WTC11 (cell line): ENCODE results near the gene KCNC3. TPM values are rescaled to one million over a fixed set of nuclear protein-coding genes. Genes with fewer than 3 reads are reported as not detected.

ENCODE experiments used
- ATAC-seq: fragments of 200-7000 bp; cut with Tn5 transposase; 2 replicates; pipeline ENCODE4 v1.10.0; 2021; ENCODE audit warnings: mild to moderate bottlenecking, moderate library complexity
- CTCF ChIA-PET: fragments of 300-600 bp; sonication (Branson Sonifier 250); formaldehyde crosslinking; loops from one replicate; lab custom pipeline; 2021; ENCODE audit warnings: antibody characterized with exemption; lab: Charles Lee
- POLR2A ChIA-PET: fragments of 350-600 bp; sonication (Branson Sonifier 250); formaldehyde crosslinking; loops from one replicate; lab custom pipeline; 2021; ENCODE audit warnings: antibody characterized with exemption; lab: Charles Lee
- DNase-seq: peaks from one replicate; pipeline ENCODE4 v3.0.0; 2021; ENCODE audit warnings: low spot score
- H3K27ac Mint-ChIP-seq: 2 replicates; pipeline ENCODE4 v1.8.0; 2021; ENCODE audit warnings: mixed read lengths
- H3K27me3 Mint-ChIP-seq: 2 replicates; pipeline ENCODE4 v1.8.0; 2021; ENCODE audit warnings: low read depth, mild to moderate bottlenecking, moderate library complexity, mixed read lengths
- H3K36me3 Mint-ChIP-seq: 2 replicates; pipeline ENCODE4 v1.8.0; 2021; ENCODE audit warnings: mixed read lengths
- H3K4me1 Mint-ChIP-seq: 2 replicates; pipeline ENCODE4 v1.8.0; 2022; ENCODE audit warnings: mixed read lengths
- H3K4me3 Mint-ChIP-seq: 2 replicates; pipeline ENCODE4 v1.8.0; 2021; ENCODE audit warnings: mild to moderate bottlenecking, moderate library complexity, mixed read lengths
- H3K9me3 Mint-ChIP-seq: 2 replicates; pipeline ENCODE4 v1.8.0; 2021; ENCODE audit warnings: mixed read lengths
- ATF1 ChIP-seq: sonication (generic); formaldehyde crosslinking; IDR thresholded peaks from 2 replicates; pipeline ENCODE4 v1.8.1; 2023; ENCODE audit warnings: mild to moderate bottlenecking, moderate library complexity, missing genetic modification reagents
- CTCF ChIP-seq: fragments of 200-600 bp; IDR thresholded peaks from 2 replicates; pipeline ENCODE4 v1.8.0; 2022; ENCODE audit warnings: antibody characterized with exemption
- E2F5 ChIP-seq: sonication (generic); formaldehyde crosslinking; IDR thresholded peaks from 2 replicates; pipeline ENCODE4 v1.8.1; 2022; ENCODE audit warnings: mild to moderate bottlenecking, moderate library complexity, missing genetic modification reagents
- ETV6 ChIP-seq: sonication (generic); formaldehyde crosslinking; IDR thresholded peaks from 2 replicates; pipeline ENCODE4 v1.8.1; 2022; ENCODE audit warnings: mild to moderate bottlenecking, missing genetic modification reagents
- HMGXB4 ChIP-seq: sonication (generic); formaldehyde crosslinking; IDR thresholded peaks from 2 replicates; pipeline ENCODE4 v1.8.1; 2023; ENCODE audit warnings: mild to moderate bottlenecking, moderate library complexity, missing genetic modification reagents
- MAX ChIP-seq: sonication (generic); formaldehyde crosslinking; IDR thresholded peaks from 2 replicates; pipeline ENCODE4 v1.8.0; 2022; ENCODE audit warnings: mild to moderate bottlenecking, missing genetic modification reagents
- MXD4 ChIP-seq: fragments of 250-450 bp; sonication (Bioruptor Pico); IDR thresholded peaks from 2 replicates; pipeline ENCODE4 v1.8.0; 2021; ENCODE audit warnings: mild to moderate bottlenecking, moderate library complexity, borderline replicate concordance
- NFE2L1 ChIP-seq: sonication (generic); formaldehyde crosslinking; IDR thresholded peaks from 2 replicates; pipeline ENCODE4 v1.8.1; 2023; ENCODE audit warnings: missing genetic modification reagents
- NR2C2 ChIP-seq: sonication (generic); formaldehyde crosslinking; IDR thresholded peaks from 2 replicates; pipeline ENCODE4 v1.8.0; 2022; ENCODE audit warnings: mild to moderate bottlenecking, missing genetic modification reagents
- TEAD1 ChIP-seq: sonication (generic); formaldehyde crosslinking; IDR thresholded peaks from 2 replicates; pipeline ENCODE4 v1.8.0; 2022; ENCODE audit warnings: mild to moderate bottlenecking, missing genetic modification reagents
- TEAD4 ChIP-seq: sonication (generic); formaldehyde crosslinking; IDR thresholded peaks from 2 replicates; pipeline ENCODE4 v1.8.0; 2022; ENCODE audit warnings: mild to moderate bottlenecking, missing genetic modification reagents
- ZBTB21 ChIP-seq: sonication (generic); formaldehyde crosslinking; IDR thresholded peaks from 2 replicates; pipeline ENCODE4 v1.8.1; 2023; ENCODE audit warnings: mild to moderate bottlenecking, missing genetic modification reagents, borderline replicate concordance
- ZBTB43 ChIP-seq: sonication (generic); formaldehyde crosslinking; IDR thresholded peaks from 2 replicates; pipeline ENCODE4 v1.8.1; 2023; ENCODE audit warnings: mild to moderate bottlenecking, missing genetic modification reagents
- ZNF317 ChIP-seq: sonication (generic); formaldehyde crosslinking; IDR thresholded peaks from 2 replicates; pipeline ENCODE4 v1.8.1; 2023; ENCODE audit warnings: low read depth, mild to moderate bottlenecking, moderate library complexity, missing genetic modification reagents, borderline replicate concordance
- ZNF416 ChIP-seq: fragments of 250-450 bp; sonication (Bioruptor Pico); IDR thresholded peaks from 2 replicates; pipeline ENCODE4 v1.9.0; 2021; ENCODE audit warnings: mild to moderate bottlenecking, inconsistent platforms
- ZNF532 ChIP-seq: fragments of 250-450 bp; sonication (Bioruptor Pico); IDR thresholded peaks from 2 replicates; pipeline ENCODE4 v1.9.0; 2021; ENCODE audit warnings: mild to moderate bottlenecking, borderline replicate concordance
- total RNA-seq: library from RNA; stranded (reverse); gene quantifications from 3 replicates; pipeline ENCODE4 v1.2.3, GENCODE V29; 2021
- TF ChIP-seq, protein P1 (sequence below): sonication (generic); formaldehyde crosslinking; IDR thresholded peaks from 2 replicates; pipeline ENCODE4 v1.8.1; 2022; ENCODE audit warnings: low read depth, mild to moderate bottlenecking, moderate library complexity, missing genetic modification reagents, borderline replicate concordance

KCNC3 gene
- total RNA-seq, 1 experiment from 2014 or later = 8.5 TPM

DNA sequence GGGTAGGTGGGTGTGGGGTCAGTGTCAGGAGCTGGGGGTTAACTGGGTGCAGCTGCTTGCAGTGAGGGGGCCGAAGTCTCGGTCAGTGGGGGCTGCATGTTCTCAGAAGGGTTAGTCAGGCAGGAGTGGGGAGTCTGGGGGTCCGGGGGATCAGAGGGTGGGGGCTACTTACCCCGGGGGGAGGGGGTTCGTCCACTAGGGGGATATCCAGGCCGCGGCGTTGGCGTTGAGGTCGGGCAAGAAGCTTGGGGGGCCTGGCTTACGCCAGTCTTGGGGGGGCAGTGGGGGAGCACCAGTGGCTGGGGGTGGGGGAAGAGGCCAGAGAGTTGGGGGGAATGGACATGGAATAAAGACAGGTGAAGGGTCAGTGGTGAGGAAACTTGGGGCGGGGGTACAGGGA, 9.1 kb downstream of the KCNC3 start (continued):
- TF ChIP-seq CTCF = no peak
- no peak for TF ChIP-seq ATF1 (CRISPR knock-in tag)
- TF ChIP-seq, all 79 proteins: peak for 0

GRCh38 chr19:50319156-50319555, 10.0 kb downstream of the KCNC3 start:
- peaks cover 8% of the 10 kb centered on the region for H3K36me3 Mint-ChIP-seq
- H3K4me3 Mint-ChIP-seq = no peak overlapping the region
- peaks cover 7% of the 10 kb centered on the region for H3K27me3 Mint-ChIP-seq
- no peak for ATAC-seq
- no peak for TF ChIP-seq ZNF416 (CRISPR knock-in tag)
- no peak for TF ChIP-seq ZBTB21 (CRISPR knock-in tag)
- TF ChIP-seq NFE2L1 = no peak
- TF ChIP-seq TEAD4 = no peak
- no peak for TF ChIP-seq E2F5
- no peak for TF ChIP-seq ETV6
- TF ChIP-seq MAX = no peak
- TF ChIP-seq, protein P1, sequence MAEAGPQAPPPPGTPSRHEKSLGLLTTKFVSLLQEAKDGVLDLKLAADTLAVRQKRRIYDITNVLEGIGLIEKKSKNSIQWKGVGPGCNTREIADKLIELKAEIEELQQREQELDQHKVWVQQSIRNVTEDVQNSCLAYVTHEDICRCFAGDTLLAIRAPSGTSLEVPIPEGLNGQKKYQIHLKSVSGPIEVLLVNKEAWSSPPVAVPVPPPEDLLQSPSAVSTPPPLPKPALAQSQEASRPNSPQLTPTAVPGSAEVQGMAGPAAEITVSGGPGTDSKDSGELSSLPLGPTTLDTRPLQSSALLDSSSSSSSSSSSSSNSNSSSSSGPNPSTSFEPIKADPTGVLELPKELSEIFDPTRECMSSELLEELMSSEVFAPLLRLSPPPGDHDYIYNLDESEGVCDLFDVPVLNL = no peak
- TF ChIP-seq TEAD1 = no peak
- TF ChIP-seq ZNF532 (CRISPR knock-in tag) = no peak
- no peak for TF ChIP-seq HMGXB4 (CRISPR knock-in tag)
- no peak for TF ChIP-seq MXD4 (CRISPR knock-in tag)
- TF ChIP-seq ZBTB43 = no peak
- no peak for TF ChIP-seq NR2C2 (CRISPR knock-in tag)
- no peak for TF ChIP-seq ZNF317
- TF ChIP-seq, all 79 proteins: peak for 0
- ChIA-PET CTCF (interaction anchor here (0.6 to 1.4 kb wide), 2 partner anchors 26 to 171 kb away, joined by 3 to 4 read pairs; no protein-coding TSS in a partner anchor), POLR2A (interaction anchor here (0.9 kb wide), 1 partner anchor 10 kb away, joined by 3 read pairs; the partner anchor contains the start of gene KCNC3)
- Mint-ChIP-seq H3K4me1 (peaks cover 24% of the 10 kb centered on the region), H3K27ac (no peak overlapping the region), H3K9me3 (no peaks in the 10 kb centered on the region)
- DNase-seq = no peak
